T-cell (primary cell): Measurements from ENCODE around the gene HRH4. TPM values are rescaled to one million over a fixed set of nuclear protein-coding genes. Genes with fewer than 3 reads are reported as not detected.

Experiments used
- ATAC-seq, 4 experiments: fragments of 200-7000 bp in 3 of 4; fragments of 150-1000 bp in 1 of 4; cut with Tn5 transposase; replicated peaks in 1 of 4; 1 replicate in 3 of 4; 2 replicates in 1 of 4; pipeline ENCODE4 v1.10.0; 2021; ENCODE audit warnings: moderate library complexity in 3 of 4, mild to moderate bottlenecking in 2 of 4, moderate number of reproducible peaks in 1 of 4
- CTCF ChIA-PET, 2 donors: fragments of 300-600 bp; sonication (Branson Sonifier 250); formaldehyde crosslinking; loops; one replicate each; lab custom pipeline; 2022; ENCODE audit warnings: antibody characterized with exemption in 2 of 2; lab: Charles Lee
- POLR2A ChIA-PET, 2 donors: fragments of 300-600 bp; sonication (Branson Sonifier 250); formaldehyde crosslinking; loops; one replicate each; lab custom pipeline; 2022; ENCODE audit warnings: antibody characterized with exemption in 2 of 2; lab: Charles Lee
- DNase-seq, 35 experiments: peaks; one replicate each; pipeline versions ENCODE4 v3.0.0 to v3.0.0-alpha.2; 2013 to 2023
- H3K27ac ChIP-seq: one replicate; pipeline ENCODE4 v1.5.1; 2013; ENCODE audit warnings: low read length
- H3K27me3 ChIP-seq, 2 experiments: replicated peaks in 1 of 2; 1 replicate in 1 of 2; 2 replicates in 1 of 2; pipeline versions ENCODE4 v1.6.1 to v1.7.0; 2013; ENCODE audit warnings: low read length in 1 of 2, mixed read lengths in 1 of 2; ENCODE audit not compliant: control insufficient read depth in 2 of 2, insufficient read depth in 2 of 2; ENCODE audit errors: extremely low read depth in 1 of 2
- H3K36me3 ChIP-seq, 2 donors: 1 replicate in 1 of 2; 2 replicates in 1 of 2; pipeline versions ENCODE4 v1.6.1 to v1.7.0; 2013; ENCODE audit warnings: low read length in 1 of 2; ENCODE audit not compliant: control insufficient read depth in 2 of 2, insufficient read depth in 1 of 2; ENCODE audit errors: extremely low read depth in 1 of 2
- H3K4me1 ChIP-seq, 2 experiments: 1 replicate in 1 of 2; 2 replicates in 1 of 2; pipeline versions ENCODE4 v1.6.1 to v1.7.0; 2013; ENCODE audit warnings: low read length in 2 of 2, mixed read lengths in 1 of 2; ENCODE audit not compliant: insufficient read depth in 2 of 2, control insufficient read depth in 1 of 2; ENCODE audit errors: extremely low read depth in 1 of 2
- H3K4me3 ChIP-seq, 2 donors: 1 replicate in 1 of 2; 2 replicates in 1 of 2; pipeline versions ENCODE4 v1.5.1 to v1.7.0; 2013; ENCODE audit warnings: mild to moderate bottlenecking in 2 of 2, low read length in 1 of 2, moderate library complexity in 1 of 2; ENCODE audit not compliant: control insufficient read depth in 1 of 2; ENCODE audit errors: extremely low read depth in 1 of 2
- H3K9me3 ChIP-seq: 2 replicates; pipeline ENCODE4 v1.7.0; 2013
- H3K27ac Mint-ChIP-seq, 2 donors: one replicate each; pipeline ENCODE4 v1.8.0; 2020 to 2021; ENCODE audit warnings: mild to moderate bottlenecking in 2 of 2, mixed read lengths in 2 of 2
- H3K27me3 Mint-ChIP-seq, 2 donors: one replicate each; pipeline ENCODE4 v1.8.0; 2021 to 2022; ENCODE audit warnings: mixed read lengths in 2 of 2
- H3K36me3 Mint-ChIP-seq: one replicate; pipeline ENCODE4 v1.8.0; 2021; ENCODE audit warnings: mixed read lengths
- H3K4me1 Mint-ChIP-seq, 3 donors: one replicate each; pipeline ENCODE4 v1.8.0; 2020 to 2022; ENCODE audit warnings: mixed read lengths in 3 of 3, mild to moderate bottlenecking in 1 of 3
- H3K4me3 Mint-ChIP-seq, 3 donors: one replicate each; pipeline ENCODE4 v1.8.0; 2020 to 2022; ENCODE audit warnings: mild to moderate bottlenecking in 3 of 3, mixed read lengths in 3 of 3, moderate library complexity in 3 of 3
- H3K9me3 Mint-ChIP-seq, 3 donors: one replicate each; pipeline ENCODE4 v1.8.0; 2020 to 2022; ENCODE audit warnings: mixed read lengths in 3 of 3
- WGBS: methylation state at CpG from one replicate; pipeline ENCODE4 v1.1.5; 2013; ENCODE audit warnings: missing lambda C conversion rate; ENCODE audit not compliant: insufficient coverage; 5-methylcytosine and 5-hydroxymethylcytosine counted together
- total RNA-seq, 35 experiments: library from RNA in 6 of 35; stranded (reverse) in 6 of 35; fragments of 120-200 nt in 1 of 35; gene quantifications; one replicate each; pipeline versions ENCODE4 v1.2.1 to v1.2.4 and lab custom pipeline; 2013 to 2026

Gene HRH4
- total RNA-seq, 5 donors from 2014 or later (not counting 1 experiment from before 2014, with no cell fraction given), result 0.43 to 2.7 (median 0.86) TPM

DNA sequence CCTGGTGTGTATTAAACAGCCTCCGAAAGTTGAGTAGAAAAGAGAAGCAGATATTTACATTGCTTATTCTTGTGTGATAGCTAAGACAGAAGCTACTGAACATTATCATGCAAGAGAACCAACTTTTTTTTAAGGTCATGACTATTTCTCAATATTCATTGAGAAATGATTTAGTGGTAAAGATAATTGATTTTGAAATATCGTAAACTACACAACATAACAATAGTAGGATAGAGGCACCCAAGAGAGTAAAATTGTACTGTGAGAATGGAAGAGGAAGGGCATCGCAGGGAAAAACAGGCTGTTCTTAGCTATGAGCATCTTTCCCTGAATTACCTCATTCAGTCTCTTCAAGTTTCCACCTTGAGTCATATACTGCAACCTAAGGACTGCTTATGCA is 25.2 kb downstream of the HRH4 start:
- DNase-seq (no peak), ATAC-seq (no peak)
- Mint-ChIP-seq H3K27me3 (peaks cover 3 to 10% of the 10 kb centered on the region in 2 donors), H3K4me3 (no peak overlapping the region), H3K36me3 (no peaks in the 10 kb centered on the region), H3K27ac (peak overlapping the region in 1 of 2 donors; percentile 29), H3K4me1 (peaks cover 8 to 12% (median 11%) of the 10 kb centered on the region in 3 donors), H3K9me3 (no peaks in the 10 kb centered on the region)
- H3K9me3 ChIP-seq, result no peaks in the 10 kb centered on the region
- peaks cover 0 to 10% of the 10 kb centered on the region in 2 experiments for H3K27me3 ChIP-seq
- WGBS, result no CpG with 5 or more reads among the region's 3 CpGs
- no peak overlapping the region for H3K4me3 ChIP-seq
- H3K36me3 ChIP-seq, result no peaks in the 10 kb centered on the region
- H3K27ac ChIP-seq, result no peak overlapping the region
- peaks cover 0 to 4% of the 10 kb centered on the region in 2 experiments for H3K4me1 ChIP-seq
- ChIA-PET CTCF (interaction anchor here (0.6 to 1.6 kb wide), 4 partner anchors 12 to 240 kb away, joined by 3 to 7 read pairs (median 4); no protein-coding TSS in a partner anchor), POLR2A (interaction anchor here in 1 of 2 donors (0.5 kb wide), 1 partner anchor 51 kb away, joined by 4 read pairs; no protein-coding TSS in a partner anchor)

- Histone ChIP-seq H3K27ac (no peak overlapping the region), H3K4me1 (peaks cover 0 to 5% of the 10 kb centered on the region in 2 experiments), H3K27me3 (peaks cover 0 to 12% of the 10 kb centered on the region in 2 experiments), H3K36me3 (no peaks in the 10 kb centered on the region), H3K9me3 (no peaks in the 10 kb centered on the region), H3K4me3 (no peak overlapping the region)
- Mint-ChIP-seq H3K4me3 (no peak overlapping the region), H3K9me3 (no peaks in the 10 kb centered on the region), H3K36me3 (no peaks in the 10 kb centered on the region), H3K27ac (no peak overlapping the region), H3K27me3 (peaks cover 3 to 10% of the 10 kb centered on the region in 2 donors), H3K4me1 (peaks cover 10 to 14% (median 12%) of the 10 kb centered on the region in 3 donors)
- WGBS, result 70% methylated on average over 8 of the region's 9 CpGs
- ChIA-PET CTCF (interaction anchor here (1.2 to 3.0 kb wide), 3 partner anchors 127 to 242 kb away, joined by 3 to 44 read pairs (median 4); no protein-coding TSS in a partner anchor), POLR2A (no interaction called here)
- DNase-seq, result no peak
- ATAC-seq, result no peak
Measured at GRCh38 chr18:24486684-24487083, 26.2 kb downstream of the HRH4 start.

DNA sequence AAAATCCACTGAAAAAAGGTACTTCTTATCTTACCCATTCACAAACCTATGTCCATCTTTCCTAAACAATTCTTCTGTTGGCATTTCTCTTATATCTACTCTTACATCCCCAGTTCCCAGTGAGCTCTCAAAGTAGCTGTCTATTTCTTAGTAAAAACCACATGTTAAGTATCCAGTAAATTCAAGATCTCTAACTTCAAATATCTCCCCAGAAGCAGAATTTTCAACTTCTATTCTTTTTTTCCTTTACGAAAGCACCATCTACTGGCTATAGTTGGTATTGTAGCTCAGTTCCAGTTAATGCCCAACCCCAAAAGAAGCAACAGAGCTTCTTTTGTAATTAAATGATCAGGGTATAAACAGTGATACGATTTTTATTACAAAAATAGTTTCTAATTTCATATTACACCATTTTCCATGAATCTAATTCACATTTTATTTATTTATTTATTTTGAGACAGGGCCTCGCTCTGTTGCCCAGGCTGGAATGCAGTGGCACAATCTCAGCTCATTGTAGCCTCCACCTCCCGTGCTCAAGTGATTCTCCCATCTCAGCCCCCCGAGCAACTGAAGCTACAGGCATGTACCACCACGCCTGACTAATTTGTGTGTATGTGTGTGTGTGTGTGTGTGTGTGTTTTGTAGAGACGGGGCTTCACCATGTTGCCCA is 28.5 kb downstream of the HRH4 start:
- Histone ChIP-seq H3K4me1 (peaks cover 0 to 16% of the 10 kb centered on the region in 2 experiments), H3K27ac (no peak overlapping the region), H3K9me3 (no peaks in the 10 kb centered on the region), H3K27me3 (peaks cover 0 to 16% of the 10 kb centered on the region in 2 experiments), H3K4me3 (no peak overlapping the region), H3K36me3 (no peaks in the 10 kb centered on the region)
- ATAC-seq (peak in 1 of 4 experiments; percentile 39), DNase-seq (peak in 1 of 35 experiments; percentile 62)
- ChIA-PET POLR2A (no interaction called here), CTCF (interaction anchor here (0.6 to 3.0 kb wide), 34 partner anchors 8 to 1144 kb away, joined by 3 to 44 read pairs (median 4); no protein-coding TSS in a partner anchor)
- Mint-ChIP-seq H3K9me3 (no peaks in the 10 kb centered on the region), H3K4me3 (no peak overlapping the region), H3K4me1 (peaks cover 15 to 22% (median 16%) of the 10 kb centered on the region in 3 donors), H3K27me3 (peaks cover 2 to 18% of the 10 kb centered on the region in 2 donors), H3K36me3 (no peaks in the 10 kb centered on the region), H3K27ac (peak overlapping the region in 1 of 2 donors; percentile 16)
- WGBS, result 100% methylated on average over 1 of the region's 7 CpGs

DNA sequence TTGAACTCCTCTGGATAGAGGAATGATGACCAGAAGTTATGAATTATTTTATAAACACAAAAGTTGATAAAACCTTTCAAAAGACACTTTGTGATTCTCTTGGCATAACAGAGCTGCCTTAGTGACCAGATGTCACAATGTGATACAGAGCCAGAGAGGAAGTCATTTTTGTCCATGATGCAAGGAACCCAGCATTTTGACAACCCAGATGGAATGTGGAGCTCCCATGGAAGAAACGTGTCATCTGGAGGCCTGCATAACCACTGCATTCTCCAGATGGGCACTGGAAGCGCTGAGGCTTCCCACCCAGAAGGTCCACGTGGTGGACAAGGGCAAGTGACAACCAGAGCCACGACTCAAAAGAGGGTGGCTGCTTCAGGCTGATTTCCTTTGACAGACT is 30.1 kb downstream of the HRH4 start:
- no peak for DNase-seq
- Histone ChIP-seq H3K4me3 (no peak overlapping the region), H3K4me1 (peaks cover 0 to 16% of the 10 kb centered on the region in 2 experiments), H3K27ac (no peak overlapping the region), H3K27me3 (peaks cover 0 to 14% of the 10 kb centered on the region in 2 experiments), H3K36me3 (no peaks in the 10 kb centered on the region), H3K9me3 (no peaks in the 10 kb centered on the region)
- H3K4me1 Mint-ChIP-seq, result peaks cover 15 to 25% (median 16%) of the 10 kb centered on the region in 3 donors
- H3K27ac Mint-ChIP-seq, result no peak overlapping the region
- no peak overlapping the region for H3K4me3 Mint-ChIP-seq
- H3K9me3 Mint-ChIP-seq, result no peaks in the 10 kb centered on the region
- WGBS, result 69% methylated on average over 4 of the region's 4 CpGs
- no peak for ATAC-seq
- ChIA-PET CTCF (interaction anchor here (0.5 to 2.3 kb wide), 5 partner anchors 11 to 196 kb away, joined by 3 to 15 read pairs (median 7); no protein-coding TSS in a partner anchor), POLR2A (interaction anchor here in 1 of 2 donors (0.6 kb wide), 1 partner anchor 1402 kb away, joined by 3 read pairs; no protein-coding TSS in a partner anchor)
- H3K36me3 Mint-ChIP-seq, result no peaks in the 10 kb centered on the region
- peaks cover 0 to 24% of the 10 kb centered on the region in 2 donors for H3K27me3 Mint-ChIP-seq

DNA sequence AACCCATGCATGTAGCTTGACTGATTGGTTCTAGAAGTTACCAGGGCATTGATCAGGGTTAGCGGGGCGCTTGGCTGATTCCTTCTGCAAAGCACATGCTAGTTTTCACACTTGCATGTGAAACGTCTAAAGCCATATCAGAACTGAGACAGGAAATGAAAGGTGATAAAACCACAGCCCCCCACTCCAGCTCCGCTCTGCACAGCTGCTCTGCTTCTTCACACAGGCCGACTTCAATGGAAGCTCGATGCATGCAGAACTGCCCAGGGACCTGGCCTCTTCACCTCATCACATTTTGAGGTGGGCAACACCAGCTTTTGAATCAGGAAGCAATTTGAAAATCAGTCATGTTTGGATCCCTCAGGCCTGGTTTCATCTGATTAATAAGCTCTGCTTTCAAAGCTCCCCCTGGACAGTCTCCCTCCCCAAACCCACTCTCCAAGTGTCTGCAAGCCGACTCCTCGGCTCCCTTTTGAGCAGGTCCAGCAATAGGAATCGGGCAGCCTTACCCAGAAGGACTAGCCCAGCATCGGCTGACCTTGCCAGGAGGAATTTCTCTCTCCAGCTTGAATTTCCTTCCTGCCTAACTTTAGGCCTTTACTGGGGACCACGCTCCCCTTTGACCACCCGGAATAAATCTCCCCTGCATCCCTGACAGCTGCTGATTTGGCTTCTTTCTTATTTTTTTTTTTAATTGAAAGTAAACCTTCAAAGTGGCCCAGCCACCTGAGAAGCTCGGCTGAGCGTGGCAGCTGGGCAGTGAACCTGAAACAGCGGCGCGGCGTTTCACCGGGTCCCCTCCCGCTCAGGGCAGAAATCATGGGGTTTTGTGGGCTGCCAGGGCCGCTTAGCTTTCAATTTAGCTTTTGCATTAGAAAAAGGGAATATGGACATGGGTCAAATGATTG is 31.7 kb downstream of the HRH4 start:
- Histone ChIP-seq H3K4me3 (no peak overlapping the region), H3K27me3 (peaks cover 0 to 12% of the 10 kb centered on the region in 2 experiments), H3K9me3 (no peaks in the 10 kb centered on the region), H3K4me1 (peaks cover 0 to 16% of the 10 kb centered on the region in 2 experiments), H3K36me3 (no peaks in the 10 kb centered on the region), H3K27ac (no peak overlapping the region)
- peaks cover 0 to 28% of the 10 kb centered on the region in 2 donors for H3K27me3 Mint-ChIP-seq
- WGBS, result 47% methylated on average over 14 of the region's 21 CpGs
- CTCF ChIA-PET, result interaction anchor here in 1 of 2 donors (1.1 to 2.1 kb wide), 2 partner anchors 132 to 235 kb away, joined by 8 read pairs; no protein-coding TSS in a partner anchor
- no peaks in the 10 kb centered on the region for H3K9me3 Mint-ChIP-seq
- peak in 22 of 35 experiments; percentile 3 to 55 (median 12) for DNase-seq
- POLR2A ChIA-PET, result no interaction called here
- no peaks in the 10 kb centered on the region for H3K36me3 Mint-ChIP-seq
- peak in 3 of 4 experiments; percentile 36 to 67 (median 52) for ATAC-seq
- H3K4me3 Mint-ChIP-seq, result no peak overlapping the region
- H3K27ac Mint-ChIP-seq, result no peak overlapping the region
- peaks cover 15 to 25% (median 16%) of the 10 kb centered on the region in 3 donors for H3K4me1 Mint-ChIP-seq
